ENCODE data around the gene GNB5.
"Not testable (repeated sequence)": the region's sequence is repeated elsewhere in the genome, so short reads cannot be mapped to it uniquely, and the experiment has no call there.

GNB5 gene

DNA sequence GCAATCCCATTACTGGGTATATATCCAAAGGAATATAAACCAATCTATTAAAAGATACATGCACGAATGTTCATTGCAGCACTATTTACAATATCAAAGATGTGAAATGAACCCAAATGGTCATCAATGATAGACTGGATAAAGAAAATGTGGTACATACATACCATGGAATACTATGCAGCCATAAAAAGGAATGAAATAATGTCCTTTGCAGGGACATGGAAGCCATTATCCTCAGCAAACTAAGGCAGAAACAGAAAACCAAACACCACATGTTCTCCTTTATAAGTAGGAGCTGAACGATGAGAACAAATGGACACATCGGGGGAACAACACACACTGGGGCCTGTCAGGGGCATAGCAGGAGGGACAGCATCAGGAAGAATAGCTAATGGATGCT, 21.0 kb downstream of the GNB5 start:
- not testable (repeated sequence) for DNase-seq (ENCODE audit: low read depth in 1 of 2, low spot score in 1 of 2)

DNA sequence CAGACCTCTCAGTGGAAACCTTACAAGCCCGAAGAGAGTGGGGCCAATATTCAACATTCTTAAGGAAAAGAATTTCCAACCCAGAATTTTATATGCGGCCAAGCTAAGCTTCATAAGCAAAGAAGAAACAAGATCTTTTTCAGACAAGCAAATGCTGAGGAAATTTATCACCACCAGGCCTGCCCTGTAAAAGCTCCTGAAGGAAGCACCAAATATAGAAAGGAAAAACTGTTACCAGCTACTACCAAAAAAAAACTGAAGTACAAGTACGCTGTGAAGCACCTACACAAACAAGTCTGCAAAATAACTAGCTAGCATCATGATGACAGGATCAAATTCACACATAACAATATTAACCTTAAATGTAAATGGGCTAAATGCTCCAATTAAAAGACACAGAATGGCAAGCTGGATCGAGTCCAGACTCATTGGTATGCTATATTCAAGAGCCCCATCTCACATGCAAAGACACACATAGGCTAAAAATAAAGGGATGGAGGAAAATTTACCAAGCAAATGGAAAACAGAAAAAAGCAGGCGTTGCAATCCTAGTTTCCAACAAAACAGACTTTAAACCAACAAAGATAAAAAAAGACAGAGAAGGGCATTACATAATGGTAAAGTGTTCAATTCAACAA, 25.6 kb downstream of the GNB5 start:
- not testable (repeated sequence) for DNase-seq (ENCODE audit: low read depth in 1 of 2, low spot score in 1 of 2)

DNA sequence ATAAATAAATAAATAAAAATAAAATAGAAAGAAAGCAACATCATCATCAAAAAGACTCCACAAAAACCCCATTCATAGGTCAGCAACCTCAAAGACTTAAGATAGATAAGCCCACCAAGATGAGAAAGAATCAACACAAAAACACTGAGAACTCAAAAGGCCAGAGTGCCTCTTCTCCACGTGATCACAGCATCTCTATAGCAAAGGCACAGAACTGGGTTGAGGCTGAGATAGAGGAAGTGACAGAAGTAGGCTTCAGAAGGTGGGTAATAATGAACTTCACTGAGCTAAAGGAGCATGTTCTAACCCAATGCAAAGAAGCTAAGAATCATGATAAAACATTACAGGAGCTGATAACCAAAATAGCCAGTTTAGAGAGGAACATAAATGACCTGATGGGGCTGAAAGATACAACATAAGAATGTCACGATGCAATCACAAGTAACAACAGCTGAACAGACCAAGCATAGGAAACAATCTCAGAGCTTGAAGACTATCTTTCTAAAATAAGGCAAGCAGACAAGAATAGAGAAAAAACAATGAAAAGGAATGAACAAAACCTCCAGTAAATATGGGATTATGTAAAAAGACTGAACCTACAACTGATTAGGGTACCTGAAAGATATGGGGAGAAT, 26.4 kb downstream of the GNB5 start:
- DNase-seq (ENCODE audit: low read depth in 1 of 2, low spot score in 1 of 2) = no peak

DNA sequence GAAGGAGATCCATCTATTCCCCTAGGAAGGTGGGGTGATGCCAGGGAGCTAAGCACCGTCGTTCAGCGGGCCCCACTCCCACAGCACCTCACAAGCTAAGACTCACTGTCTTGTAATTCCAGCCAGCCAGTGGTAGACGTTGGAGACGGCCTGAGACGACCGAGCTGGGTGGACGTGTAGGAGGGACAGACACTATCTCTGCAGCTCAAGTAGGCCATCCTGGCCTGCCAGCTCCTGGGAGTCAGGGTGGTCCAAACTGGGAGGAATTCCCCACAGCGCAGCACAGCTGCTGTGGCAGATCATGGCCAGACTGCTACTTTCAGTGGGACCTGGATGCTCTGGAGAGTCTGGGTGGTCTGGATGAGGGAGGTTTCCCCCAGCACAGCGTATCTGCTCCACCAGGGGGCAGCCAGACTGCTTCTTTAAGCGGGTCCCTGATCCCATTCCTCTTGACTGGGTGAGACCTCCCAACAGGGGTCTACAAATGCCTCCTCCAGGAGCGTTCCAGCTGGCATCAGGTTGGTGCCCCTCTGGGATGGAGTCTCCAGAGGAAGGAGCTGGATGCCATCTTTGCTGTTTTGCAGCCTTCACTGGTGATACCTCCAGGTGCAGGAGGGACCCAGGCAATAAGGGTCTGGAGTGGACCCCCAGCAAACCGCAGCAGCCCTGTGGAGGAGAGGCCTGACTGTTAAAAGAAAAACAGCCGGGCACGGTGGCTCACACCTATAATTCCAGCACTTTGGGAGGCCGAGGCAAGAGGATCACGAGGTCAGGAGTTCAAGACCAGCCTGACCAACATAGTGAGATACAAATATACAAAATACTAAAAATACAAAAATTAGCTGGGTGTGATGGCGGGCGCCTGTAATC, 27.6 kb downstream of the GNB5 start:
- no peak for DNase-seq (ENCODE audit: low read depth in 1 of 2, low spot score in 1 of 2)

DNA sequence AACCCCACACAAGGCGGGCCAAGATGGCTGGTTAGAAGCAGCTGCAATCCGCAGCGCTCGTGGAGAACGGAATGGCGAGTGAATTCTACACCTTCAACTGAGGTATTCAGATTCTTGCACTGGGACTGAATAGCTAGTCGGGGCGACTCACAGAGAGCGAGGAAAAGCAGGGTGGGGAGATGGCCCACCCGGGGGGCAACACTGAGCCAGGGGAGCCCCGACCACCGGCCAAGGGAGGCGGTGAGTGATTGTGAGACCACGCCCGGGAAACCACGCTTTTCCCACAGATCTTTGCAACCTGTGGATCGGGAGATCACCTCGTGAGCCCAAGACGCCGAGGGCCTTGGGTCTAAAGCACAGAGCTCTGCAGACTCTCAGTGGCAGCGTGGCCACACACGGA, 28.3 kb downstream of the GNB5 start:
- no peak for DNase-seq (ENCODE audit: low read depth in 1 of 2, low spot score in 1 of 2)

DNA sequence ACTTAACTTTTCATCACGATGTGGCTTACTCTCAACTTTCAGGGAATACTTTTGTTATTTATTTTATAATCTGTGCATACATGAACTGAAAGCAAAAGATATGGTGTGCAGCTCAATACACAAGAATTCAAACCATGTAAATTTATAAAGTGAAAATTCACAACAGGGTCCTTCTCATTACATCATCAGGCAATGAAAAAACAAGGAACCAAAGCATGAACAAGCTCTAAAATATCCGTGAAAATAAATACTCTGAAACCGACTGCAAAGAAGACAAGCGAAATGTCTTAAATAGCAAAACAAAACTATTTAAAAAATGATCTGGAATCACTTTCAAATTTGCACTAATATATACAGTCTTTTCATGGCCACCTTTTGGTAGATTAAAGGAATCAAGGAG, 28.9 kb downstream of the GNB5 start:
- DNase-seq (ENCODE audit: low read depth in 1 of 2, low spot score in 1 of 2) = no peak

DNA sequence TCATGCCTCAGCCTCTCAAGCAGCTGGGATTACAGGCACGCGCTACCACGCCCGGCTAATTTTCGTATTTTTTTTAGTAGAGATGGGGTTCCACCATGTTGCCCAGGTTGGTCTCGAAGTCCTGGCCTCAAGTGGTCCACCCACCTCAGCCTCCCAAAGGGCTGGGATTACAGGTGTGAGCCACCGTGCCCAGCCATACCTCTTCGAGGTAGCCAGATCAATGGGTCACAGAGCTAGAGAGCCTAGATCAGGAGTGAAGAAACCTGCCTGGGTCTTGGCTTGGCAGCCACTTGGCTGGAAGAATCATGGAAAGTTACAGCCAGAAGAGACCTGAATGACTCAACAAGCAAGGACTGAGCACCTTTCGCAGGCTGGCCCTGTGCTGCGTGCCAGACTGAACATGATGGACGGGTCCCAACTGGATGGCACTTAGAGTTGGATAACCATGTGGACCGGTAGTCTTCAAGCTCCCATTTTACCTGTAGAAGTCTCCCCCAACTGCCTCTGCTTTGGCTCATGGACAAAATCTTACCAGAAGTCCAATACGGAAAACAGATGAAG, 29.7 kb downstream of the GNB5 start:
- DNase-seq (ENCODE audit: low read depth in 1 of 2, low spot score in 1 of 2) = no peak

DNA sequence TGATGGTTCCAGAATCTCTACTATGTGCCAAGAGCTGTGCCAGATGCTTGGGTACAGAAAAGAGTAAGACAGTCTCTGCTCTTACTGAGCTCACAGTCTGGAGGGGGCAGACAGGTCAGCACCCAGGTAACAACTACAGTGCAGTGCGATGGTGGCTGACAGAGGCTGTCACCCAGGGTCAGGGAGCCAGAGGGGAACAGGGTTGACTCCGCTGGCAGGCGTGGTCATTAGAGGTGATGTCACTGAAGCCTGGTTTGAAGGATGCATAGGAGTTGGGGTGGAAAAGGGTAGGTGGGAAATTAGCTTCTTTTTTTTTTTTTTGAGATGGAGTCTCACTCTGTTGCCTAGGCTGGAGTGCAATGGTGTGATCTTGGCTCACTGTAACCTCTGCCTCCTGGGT, 31.5 kb downstream of the GNB5 start:
- DNase-seq (ENCODE audit: low read depth in 1 of 2, low spot score in 1 of 2) = no peak

DNA sequence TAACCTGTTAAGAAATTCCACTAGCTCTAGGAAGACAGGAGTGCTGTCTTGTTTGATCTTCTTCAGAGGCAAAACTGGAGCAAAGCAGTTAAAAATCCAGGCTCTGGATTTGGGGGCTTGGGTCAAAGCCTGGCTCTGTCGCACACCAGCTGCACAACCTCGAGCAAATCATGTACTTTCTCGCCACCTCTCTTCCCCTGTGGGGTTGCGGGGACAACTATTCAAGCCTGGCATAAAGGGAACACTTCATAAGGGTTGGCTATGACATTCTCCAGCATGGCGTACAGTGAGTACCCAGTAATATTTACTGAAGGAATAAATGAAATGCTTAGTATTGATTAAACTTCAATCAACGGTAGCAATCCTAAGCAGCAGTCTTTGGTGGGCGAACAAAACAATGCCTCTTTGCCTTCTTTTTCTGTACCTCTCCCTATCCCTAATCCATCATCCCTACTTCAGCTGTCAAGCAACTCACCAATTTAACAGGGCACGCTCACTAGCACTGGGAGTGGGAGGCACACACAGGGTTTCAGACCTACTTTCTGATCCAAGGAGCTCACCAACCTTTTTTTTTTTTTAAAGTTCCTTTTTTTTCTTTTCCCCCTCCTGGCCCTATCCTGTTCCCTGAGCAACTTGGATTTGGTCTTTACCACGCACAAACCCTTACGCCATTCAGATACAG, 33.0 kb downstream of the GNB5 start:
- DNase-seq (ENCODE audit: low read depth in 1 of 2, low spot score in 1 of 2) = no peak

DNA sequence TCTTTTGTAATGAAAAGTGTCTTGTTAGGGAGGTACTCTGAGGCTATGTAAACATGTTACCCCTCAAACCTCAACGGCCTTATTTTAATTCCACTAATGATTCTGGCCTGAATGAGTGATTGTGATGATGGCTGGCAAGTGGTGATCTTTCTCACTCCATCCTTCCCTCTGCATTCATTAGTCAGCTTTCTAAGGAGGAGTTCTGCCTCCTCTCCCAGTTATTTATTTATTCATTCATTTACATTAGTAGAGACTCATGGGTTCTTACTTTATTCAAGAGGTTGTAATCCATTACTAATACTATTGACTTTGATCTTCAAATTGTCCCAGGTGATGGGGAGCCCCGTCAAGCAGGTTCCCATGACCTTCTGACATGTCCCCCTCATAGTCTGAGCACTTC, 35.3 kb downstream of the GNB5 start:
- no peak for DNase-seq (ENCODE audit: low read depth in 1 of 2, low spot score in 1 of 2)

DNA sequence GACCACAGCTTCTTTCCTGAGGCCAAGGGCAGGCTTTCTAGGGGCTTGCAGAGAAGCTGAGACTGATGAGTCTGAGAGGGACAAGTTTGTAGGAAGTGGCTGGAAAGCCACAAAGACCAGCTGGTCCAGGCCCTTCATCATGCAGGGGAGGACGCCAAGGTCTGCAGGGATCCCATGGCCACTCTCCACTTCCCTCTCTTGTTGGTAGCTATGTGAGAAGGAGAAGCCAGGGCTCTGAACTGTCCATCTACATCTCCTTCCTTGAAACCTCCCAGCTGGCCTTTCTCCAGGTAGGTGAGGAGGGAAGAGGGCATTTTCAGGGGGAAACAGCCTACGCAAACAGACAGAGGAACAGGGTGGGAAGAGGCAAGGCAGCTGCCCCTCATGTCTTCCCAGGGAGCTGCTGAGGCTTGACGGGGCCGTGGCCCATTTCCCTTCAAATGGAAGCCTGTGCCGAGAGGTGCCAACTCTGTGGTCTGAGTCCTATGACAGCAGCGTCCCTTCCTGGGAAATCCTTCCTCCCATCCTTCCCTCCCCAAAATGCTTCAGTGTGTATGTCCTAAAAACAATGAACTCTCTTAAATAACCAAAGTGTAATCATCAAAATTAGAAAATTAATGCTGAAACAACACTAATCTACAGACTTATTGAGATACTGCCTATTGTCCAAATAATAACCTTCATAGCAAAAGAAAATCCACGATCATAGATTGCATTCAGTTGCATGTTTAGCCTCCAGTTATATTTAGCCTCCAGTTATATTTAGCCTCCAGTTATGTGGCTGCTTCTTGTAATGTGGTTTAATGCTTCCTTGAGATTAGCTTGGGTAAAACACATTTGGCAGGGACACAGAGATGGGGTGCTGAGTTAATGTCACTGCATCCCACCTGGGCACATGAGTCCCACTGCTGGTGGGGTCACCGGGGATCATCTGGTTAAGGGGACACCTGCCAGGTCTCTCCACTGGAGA, 36.0 kb downstream of the GNB5 start:
- no peak for DNase-seq (ENCODE audit: low read depth in 1 of 2, low spot score in 1 of 2)

DNA sequence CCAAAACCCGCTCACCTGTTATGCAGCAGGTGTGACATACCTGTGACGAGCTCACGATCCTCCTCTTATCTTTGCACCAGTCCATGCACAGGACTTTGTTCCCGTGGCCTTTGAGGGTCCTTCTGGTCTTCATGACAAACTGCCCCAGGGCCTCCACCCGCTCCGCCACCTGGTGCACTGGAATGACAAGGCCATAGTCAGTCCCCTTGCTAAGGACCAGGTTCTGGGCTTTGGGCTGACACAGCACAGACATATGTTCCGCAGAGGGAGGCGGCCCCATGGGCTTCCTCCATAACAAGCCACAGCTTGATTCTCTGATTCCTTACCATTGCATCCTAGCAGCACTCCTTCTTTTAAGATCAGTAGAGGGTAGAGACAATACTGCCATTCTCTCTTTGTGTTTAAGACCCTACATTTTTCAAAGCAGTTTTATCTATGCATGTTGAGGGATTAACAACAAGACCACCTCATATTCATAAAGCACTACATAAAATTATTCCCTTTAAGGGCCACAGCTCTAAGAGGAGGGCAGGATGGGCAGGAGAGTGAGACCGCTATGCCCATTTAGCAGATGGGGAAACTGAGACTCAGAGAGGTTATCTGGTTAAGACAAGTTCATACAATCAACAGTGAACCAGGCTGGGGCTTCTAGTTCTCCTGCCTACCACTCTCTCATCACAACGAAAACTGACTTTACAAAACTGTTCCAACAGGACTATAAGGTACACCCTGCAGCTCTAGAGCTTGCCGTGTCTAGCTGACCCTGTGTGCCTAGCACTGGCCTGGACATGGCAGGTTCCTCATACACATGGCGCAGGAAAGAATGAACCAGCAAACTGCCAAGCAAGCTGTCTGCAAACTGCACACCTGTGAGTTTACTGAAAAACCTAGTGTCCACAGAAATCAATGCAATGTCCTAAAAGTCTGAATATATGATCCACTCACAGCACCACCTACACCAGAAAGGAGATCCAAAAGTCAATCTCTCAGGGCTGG, 37.0 kb downstream of the GNB5 start:
- DNase-seq (ENCODE audit: low read depth in 1 of 2, low spot score in 1 of 2) = no peak

DNA sequence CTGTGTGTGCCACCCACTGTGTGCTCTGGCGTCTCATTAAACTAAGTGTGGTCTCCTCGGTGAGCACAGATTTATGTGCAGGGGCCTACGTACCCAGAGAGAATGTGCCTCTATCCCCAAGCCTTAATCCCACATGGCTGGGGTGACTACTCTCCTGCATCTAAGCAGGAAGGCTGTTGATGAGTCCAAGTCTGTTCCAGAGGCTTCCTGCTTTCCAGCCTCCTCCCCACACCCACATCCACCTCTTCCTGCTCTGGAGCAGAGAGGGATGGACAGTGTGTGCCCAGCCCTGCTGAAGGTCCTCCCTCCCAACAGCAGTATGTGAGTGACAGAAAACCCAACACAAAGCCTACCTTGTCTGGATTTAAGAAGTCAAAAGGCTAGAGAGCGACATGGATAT, 39.8 kb downstream of the GNB5 start:
- no peak for DNase-seq (ENCODE audit: low read depth in 1 of 2, low spot score in 1 of 2)

DNA sequence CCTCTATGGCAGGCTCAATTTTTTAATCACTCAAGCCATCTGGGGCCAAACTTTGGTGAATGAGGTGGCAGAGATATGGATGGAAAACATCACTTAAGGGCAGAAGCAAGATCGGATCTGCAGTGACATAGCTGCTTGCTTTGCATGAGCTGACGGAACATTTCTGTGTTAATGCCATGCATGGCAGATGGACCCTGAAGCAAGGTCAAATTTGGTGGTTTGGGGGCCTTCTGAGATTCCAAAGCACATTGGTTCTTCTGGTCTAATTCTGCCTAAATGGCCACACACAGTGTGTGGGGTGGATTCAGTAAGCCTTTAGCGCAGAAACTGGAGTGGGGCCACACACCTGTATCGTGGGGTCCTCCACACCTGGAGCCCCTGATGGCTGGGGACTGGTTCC, 40.3 kb downstream of the GNB5 start:
- DNase-seq (ENCODE audit: low read depth in 1 of 2, low spot score in 1 of 2) = no peak

DNA sequence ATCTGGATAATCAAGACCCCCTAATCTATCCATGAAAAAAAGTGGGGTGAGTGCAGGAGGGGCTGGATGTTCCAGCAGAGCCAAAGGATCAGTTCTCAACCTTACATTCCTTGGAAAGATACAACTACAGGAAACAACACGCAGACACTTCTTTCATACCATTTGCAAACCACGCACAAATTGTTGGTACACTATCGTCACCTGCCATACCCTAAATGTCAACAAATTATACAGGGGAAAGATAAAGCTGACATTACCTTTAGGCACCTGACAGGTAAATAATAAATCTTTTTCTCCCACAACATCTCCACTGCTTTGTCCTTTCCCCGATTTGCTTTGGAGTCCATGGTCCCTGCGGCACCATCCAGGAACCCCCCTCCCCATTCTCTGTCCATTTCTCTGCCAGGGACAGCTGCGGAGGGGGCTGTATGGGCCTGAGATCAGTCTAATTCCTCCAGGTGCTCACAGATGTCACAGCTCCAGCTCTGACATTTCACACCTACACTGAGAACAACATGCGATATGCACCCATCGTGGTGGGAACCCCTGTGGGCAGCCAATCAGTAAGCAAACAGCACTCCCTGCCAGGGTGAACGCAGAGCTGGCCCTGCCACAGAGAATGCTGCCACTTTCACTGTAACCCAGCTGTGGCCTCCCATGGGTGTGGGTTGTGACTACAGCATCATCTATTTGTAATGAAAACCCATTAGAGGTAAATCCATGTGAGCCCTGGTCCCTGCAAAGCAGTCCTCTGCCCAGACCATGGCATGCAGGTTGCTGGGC, 41.0 kb downstream of the GNB5 start:
- DNase-seq (ENCODE audit: low read depth in 1 of 2, low spot score in 1 of 2) = no peak

DNA sequence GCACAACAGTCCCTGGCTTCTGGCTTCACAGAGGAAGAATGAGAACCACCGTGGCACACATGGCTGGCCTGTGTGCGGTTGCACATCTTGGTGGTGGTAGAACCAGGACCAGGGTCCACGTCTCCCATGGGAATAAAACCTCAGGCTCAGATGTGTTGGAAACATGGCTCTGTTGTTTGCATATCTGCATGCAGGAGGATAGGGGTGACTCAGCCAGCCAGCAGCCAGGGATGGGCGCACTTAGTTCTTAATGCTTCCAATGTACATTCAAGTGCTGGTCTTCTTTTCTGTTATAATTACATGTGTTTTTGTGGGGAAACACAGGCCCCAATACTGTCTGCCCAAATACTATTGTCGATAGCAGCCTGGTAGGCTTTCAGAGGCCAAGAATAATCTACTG, 42.8 kb downstream of the GNB5 start:
- DNase-seq (ENCODE audit: low read depth in 1 of 2, low spot score in 1 of 2) = no peak

DNA sequence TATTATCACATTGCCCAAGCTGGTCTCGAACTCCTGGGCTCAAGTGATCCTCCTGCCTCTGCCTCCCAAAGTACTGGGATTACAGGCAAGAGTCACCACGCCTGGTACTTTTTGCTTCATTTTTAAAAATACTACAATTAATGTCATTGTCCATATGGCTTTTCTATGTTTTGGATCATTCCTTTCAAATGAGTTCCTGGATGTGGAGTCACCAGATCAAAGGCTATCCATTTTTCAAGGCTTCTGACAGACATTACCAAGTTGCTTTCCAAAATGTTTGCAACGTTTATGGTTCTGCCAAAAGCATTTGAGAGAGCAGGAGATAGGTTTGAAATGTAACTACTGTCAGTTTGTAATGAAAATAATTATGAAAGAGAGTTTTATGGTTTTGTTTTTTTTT, 44.4 kb downstream of the GNB5 start:
- DNase-seq (ENCODE audit: low read depth in 1 of 2, low spot score in 1 of 2) = no peak

DNA sequence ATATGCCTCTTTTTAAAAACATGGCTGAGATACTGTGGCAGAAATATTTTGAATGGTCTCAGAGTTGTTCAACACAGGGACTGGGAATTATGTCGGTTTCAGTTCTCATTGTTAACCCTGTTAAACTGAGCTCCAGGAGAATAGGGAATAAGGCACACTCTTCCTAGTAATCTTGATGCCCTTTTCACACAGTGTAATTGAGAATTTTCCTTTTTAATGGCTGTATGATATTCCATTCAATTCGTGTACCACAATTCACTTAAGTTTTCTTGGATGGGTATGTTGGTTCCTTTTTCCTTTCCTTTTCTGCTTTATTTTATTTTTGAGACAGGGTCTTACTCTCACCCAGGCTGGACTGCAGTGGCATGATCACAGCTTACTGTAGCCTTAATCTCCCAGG, 44.9 kb downstream of the GNB5 start:
- DNase-seq (ENCODE audit: low read depth in 1 of 2, low spot score in 1 of 2) = no peak

Data from activated T-helper 1 cell treated with anti-CD3 and anti-CD28 coated beads, Interleukin-2, amount 50 U/mL, for 16 hours (primary cell).